K562 (cell line): ENCODE measurements around the gene ZSCAN12. TPM values are rescaled to one million over a fixed set of nuclear protein-coding genes. Genes with fewer than 3 reads are reported as not detected.
A peak's percentile ranks its signal among the peaks of the same experiment; 100 is the strongest.

Experiments used
- ATAC-seq: fragments of 200-7000 bp; cut with Tn5 transposase; 3 replicates; pipeline ENCODE4 v1.9.1; 2020; ENCODE audit warnings: moderate library complexity
- BruUV-seq: library from RNA; stranded (reverse); fragments of 400-500 nt; replicated peaks from 2 replicates; lab custom pipeline; 2021; lab: Mats Ljungman, UMichigan
- CTCF ChIA-PET: fragments of 300-600 bp; formaldehyde crosslinking; extraction: SDS; loops from one replicate; lab custom pipeline; 2021; ENCODE audit warnings: low intra/inter-chr PET ratio; lab: Yijun Ruan, JAX
- POLR2A ChIA-PET: fragments of 300-600, 350-650 bp; sonication (Branson Sonifier 250); formaldehyde crosslinking; extraction: SDS; loops from one replicate; lab custom pipeline; 2021; ENCODE audit warnings: antibody characterized with exemption, inconsistent platforms; lab: Yijun Ruan, JAX
- DNase-seq, 4 experiments: peaks; one replicate each; pipeline versions ENCODE4 v3.0.0 to v3.0.0-alpha.2; 2011 to 2018; ENCODE audit warnings: low spot score in 3 of 4, mixed read lengths in 3 of 4; ENCODE audit errors: extremely low read depth in 1 of 4
- FAIRE-seq: peaks from 2 replicates; lab custom pipeline; 2011; peaks lifted over from hg19 to GRCh38; lab: Jason Lieb, UNC
- H2AFZ ChIP-seq: 2 replicates; pipeline ENCODE4 v1.6.0; 2011; ENCODE audit warnings: low read depth, low read length, control low read depth, inconsistent platforms
- H3K27ac ChIP-seq: fragments of 200-600 bp; 3 replicates; pipeline ENCODE4 v1.8.0; 2011; ENCODE audit warnings: low read depth, mild to moderate bottlenecking, control low read depth, inconsistent platforms, low read length, moderate library complexity, mixed read lengths; ENCODE audit errors: extremely low read depth
- H3K27me3 ChIP-seq, 2 experiments: fragments of 300-600 bp in 1 of 2; 2 replicates in 1 of 2; 3 replicates in 1 of 2; pipeline versions ENCODE4 v1.6.0 to v1.8.0; 2011; ENCODE audit warnings: inconsistent platforms in 2 of 2, low read length in 2 of 2, mild to moderate bottlenecking in 1 of 2, mixed read lengths in 1 of 2, moderate library complexity in 1 of 2; ENCODE audit not compliant: control insufficient read depth in 2 of 2, insufficient read depth in 2 of 2
- H3K36me3 ChIP-seq: fragments of 300-600 bp; 3 replicates; pipeline ENCODE4 v1.8.0; 2011; ENCODE audit warnings: mild to moderate bottlenecking, low read length, inconsistent platforms; ENCODE audit not compliant: control insufficient read depth, insufficient read depth
- H3K4me1 ChIP-seq, 2 experiments: fragments of 200-600 bp in 1 of 2; replicated peaks in 1 of 2; 2 replicates in 1 of 2; 3 replicates in 1 of 2; pipeline versions ENCODE4 v1.5.1 to v1.8.0; 2011; ENCODE audit warnings: inconsistent platforms in 2 of 2, low read length in 2 of 2, mild to moderate bottlenecking in 1 of 2, mixed read lengths in 1 of 2, moderate library complexity in 1 of 2; ENCODE audit not compliant: control insufficient read depth in 2 of 2, insufficient read depth in 2 of 2
- H3K4me2 ChIP-seq: 2 replicates; pipeline ENCODE4 v1.6.1; 2011; ENCODE audit warnings: low read length, control low read depth, inconsistent platforms, mixed read lengths; ENCODE audit not compliant: insufficient read depth
- H3K4me3 ChIP-seq: fragments of 200-600 bp; sonication (generic), shearing (Covaris generic); 2 replicates; pipeline ENCODE4 v1.5.1; 2016; ENCODE audit warnings: control low read depth, inconsistent platforms
- H3K79me2 ChIP-seq: fragments of 200-600 bp; 3 replicates; pipeline ENCODE4 v1.8.0; 2011; ENCODE audit warnings: low read length, inconsistent platforms; ENCODE audit not compliant: control insufficient read depth, insufficient read depth
- H3K9ac ChIP-seq, 2 experiments: 2 replicates each; pipeline versions ENCODE4 v1.6.0 to v1.6.1; 2011; ENCODE audit warnings: low read depth in 2 of 2, low read length in 2 of 2, control low read depth in 1 of 2, inconsistent platforms in 1 of 2, mild to moderate bottlenecking in 1 of 2, mixed read lengths in 1 of 2; ENCODE audit not compliant: insufficient read depth in 1 of 2
- H3K9me1 ChIP-seq: one replicate; pipeline ENCODE4 v1.6.0; 2011; ENCODE audit warnings: inconsistent platforms, mild to moderate bottlenecking, low read length, moderate library complexity; ENCODE audit not compliant: control insufficient read depth, insufficient read depth
- H3K9me3 ChIP-seq: replicated peaks from 2 replicates; pipeline ENCODE4 v1.5.1; 2011; ENCODE audit warnings: low read depth, low read length, inconsistent platforms; ENCODE audit not compliant: control insufficient read depth, insufficient read depth
- H4K20me1 ChIP-seq: replicated peaks from 2 replicates; pipeline ENCODE4 v1.6.1; 2011; ENCODE audit warnings: low read length, inconsistent platforms, mixed read lengths; ENCODE audit not compliant: control insufficient read depth, insufficient read depth
- ESRRA ChIP-seq: fragments of 450-650 bp; IDR thresholded peaks from 2 replicates; pipeline ENCODE4 v1.6.1; 2014; ENCODE audit warnings: low read depth, mild to moderate bottlenecking, moderate library complexity, borderline replicate concordance
- FOXK1 ChIP-seq: sonication (generic); formaldehyde crosslinking; IDR thresholded peaks from 2 replicates; pipeline ENCODE4 v1.8.0; 2022; ENCODE audit warnings: missing genetic modification reagents, mild to moderate bottlenecking, borderline replicate concordance
- HLTF ChIP-seq: fragments of 450-650 bp; IDR thresholded peaks from 2 replicates; pipeline ENCODE4 v1.6.1; 2016
- HOXB6 ChIP-seq: fragments of 250-450 bp; sonication (Bioruptor Pico); IDR thresholded peaks from 2 replicates; pipeline ENCODE4 v1.5.1; 2022; ENCODE audit warnings: mild to moderate bottlenecking, borderline replicate concordance
- KAT8 ChIP-seq: fragments of 450-650 bp; IDR thresholded peaks from 2 replicates; pipeline ENCODE4 v1.6.1; 2016; ENCODE audit warnings: low read depth, mild to moderate bottlenecking
- LEF1 ChIP-seq: fragments of 450-650 bp; IDR thresholded peaks from 2 replicates; pipeline ENCODE4 v1.6.1; 2016; ENCODE audit warnings: mild to moderate bottlenecking
- MITF ChIP-seq: IDR thresholded peaks from 2 replicates; pipeline ENCODE4 v1.6.1; 2014; ENCODE audit warnings: antibody characterized with exemption
- NEUROD1 ChIP-seq: fragments of 150-350 bp; IDR thresholded peaks from 2 replicates; pipeline ENCODE4 v1.6.1; 2014; ENCODE audit warnings: borderline replicate concordance, low read length, low read depth; ENCODE audit not compliant: partially characterized antibody
- NFYB ChIP-seq: IDR thresholded peaks from 2 replicates; pipeline ENCODE4 v1.6.1; 2011; ENCODE audit warnings: mild to moderate bottlenecking, moderate library complexity; ENCODE audit not compliant: insufficient read length; ENCODE audit errors: extremely low read depth
- PHB ChIP-seq: fragments of 250-450 bp; sonication (Bioruptor Pico); IDR thresholded peaks from 2 replicates; pipeline ENCODE4 v1.5.0; 2021
- SAP30 ChIP-seq: fragments of 200-600 bp; sonication (generic); IDR thresholded peaks from 2 replicates; pipeline ENCODE4 v1.6.1; 2012; ENCODE audit warnings: borderline replicate concordance, low read depth, mild to moderate bottlenecking, moderate library complexity, low read length, control low read depth, inconsistent platforms; ENCODE audit not compliant: insufficient read depth, poor library complexity, severe bottlenecking
- ZNF280A ChIP-seq: fragments of 450-650 bp; IDR thresholded peaks from 2 replicates; pipeline ENCODE4 v1.6.1; 2018; ENCODE audit warnings: mild to moderate bottlenecking, low read depth; ENCODE audit not compliant: partially characterized antibody
- ZNF347 ChIP-seq: fragments of 450-650 bp; formaldehyde crosslinking; IDR thresholded peaks from 2 replicates; pipeline ENCODE4 v1.4.0; 2020; ENCODE audit warnings: low read depth, mild to moderate bottlenecking, moderate library complexity
- ZNF384 ChIP-seq: IDR thresholded peaks from 2 replicates; pipeline ENCODE4 v1.6.1; 2012; ENCODE audit warnings: low read depth, low read length, improper control_type of control experiment
- WGBS: fragments of 100-300 bp; shearing (Covaris generic); methylation state at CpG from one replicate; pipeline ENCODE4 v1.1.6; 2016; ENCODE audit warnings: low coverage, mixed read lengths; ENCODE audit not compliant: insufficient coverage; ENCODE audit errors: missing lambda C conversion rate; 5-methylcytosine and 5-hydroxymethylcytosine counted together
- in situ Hi-C: fragments of 300-500 bp; cut with MboI; formaldehyde crosslinking; loops from 4 replicates; pipeline ENCODE4 v1.15.0; 2018; ENCODE audit warnings: inconsistent platforms, mixed read lengths
- intact Hi-C: fragments of 100-400 bp; cut with micrococcal nuclease; formaldehyde crosslinking; loops from 2 replicates; pipeline ENCODE4 v1.14.2; 2022
- polyA plus RNA-seq, 8 experiments: library from polyadenylated mRNA; depleted of rRNA in 4 of 8; stranded (reverse) in 5 of 8; unstranded in 3 of 8; fragments of >200 nt; fragmentation: Nextera tagmentation in 2 of 8; fragmentation: Illumina TruSeq in 1 of 8; extraction: Ambion mirVana in 2 of 8; extraction: Trizol in 1 of 8; gene quantifications; 2 replicates each; pipeline versions ENCODE4 v1.2.1 to v1.2.3, GENCODE V29; 2011 to 2014; ENCODE audit warnings: inconsistent platforms in 1 of 8, missing spikeins in 1 of 8
- total RNA-seq, 7 experiments: library from RNA; depleted of rRNA in 6 of 7; stranded (reverse); fragments of >200 nt in 6 of 7; fragmentation: Illumina TruSeq in 2 of 7; extraction: Trizol in 2 of 7; gene quantifications; 2 replicates each; pipeline versions ENCODE4 v1.2.1 to v1.2.3, GENCODE V29; 2011 to 2021; ENCODE audit warnings: low replicate concordance in 1 of 7
- TF ChIP-seq, protein P1 (sequence below): fragments of 450-650 bp; IDR thresholded peaks from 2 replicates; pipeline ENCODE4 v1.7.0; 2016; ENCODE audit warnings: borderline replicate concordance

Gene ZSCAN12
- total and polyA plus RNA-seq, 9 of the 15 experiments (the other 6 are each of a cell fraction or from before 2014, with no cell fraction given) = 2.5 to 19.6 (median 12.5) TPM

- peak; percentile 48 for TF ChIP-seq LEF1
- peak; percentile 93 for TF ChIP-seq NFYB
- TF ChIP-seq, protein P1, sequence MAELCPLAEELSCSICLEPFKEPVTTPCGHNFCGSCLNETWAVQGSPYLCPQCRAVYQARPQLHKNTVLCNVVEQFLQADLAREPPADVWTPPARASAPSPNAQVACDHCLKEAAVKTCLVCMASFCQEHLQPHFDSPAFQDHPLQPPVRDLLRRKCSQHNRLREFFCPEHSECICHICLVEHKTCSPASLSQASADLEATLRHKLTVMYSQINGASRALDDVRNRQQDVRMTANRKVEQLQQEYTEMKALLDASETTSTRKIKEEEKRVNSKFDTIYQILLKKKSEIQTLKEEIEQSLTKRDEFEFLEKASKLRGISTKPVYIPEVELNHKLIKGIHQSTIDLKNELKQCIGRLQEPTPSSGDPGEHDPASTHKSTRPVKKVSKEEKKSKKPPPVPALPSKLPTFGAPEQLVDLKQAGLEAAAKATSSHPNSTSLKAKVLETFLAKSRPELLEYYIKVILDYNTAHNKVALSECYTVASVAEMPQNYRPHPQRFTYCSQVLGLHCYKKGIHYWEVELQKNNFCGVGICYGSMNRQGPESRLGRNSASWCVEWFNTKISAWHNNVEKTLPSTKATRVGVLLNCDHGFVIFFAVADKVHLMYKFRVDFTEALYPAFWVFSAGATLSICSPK = no peak
- TF ChIP-seq ZNF280A = no peak
Observed at GRCh38 chr6:28335040-28335563, 64.4 kb downstream of the ZSCAN12 start (continued).

- Histone ChIP-seq H3K9me3 (no peaks in the 10 kb centered on the region), H3K4me1 (peaks cover 23 to 46% of the 10 kb centered on the region in 2 experiments), H2AFZ (peak overlapping the region; percentile 11; the same call in 1 of the 2 replicates), H3K4me3 (peak overlapping the region; percentile 69), H3K79me2 (peaks cover 37% of the 10 kb centered on the region), H3K36me3 (no peaks in the 10 kb centered on the region), H3K27ac (peak overlapping the region; percentile 98), H3K27me3 (no peaks in the 10 kb centered on the region), H3K9ac (peak overlapping the region; percentile 84 to 99; a peak in 3 of 4 replicates), H4K20me1 (no peaks in the 10 kb centered on the region), H3K4me2 (peak overlapping the region; percentile 95), H3K9me1 (no peaks in the 10 kb centered on the region)
- FAIRE-seq = no peak
- ATAC-seq = no peak
- ChIA-PET CTCF (interaction anchor here (0.6 kb wide), 1 partner anchor 230 kb away, joined by 3 read pairs; no protein-coding TSS in a partner anchor), POLR2A (interaction anchor here (0.6 to 6.4 kb wide), 24 partner anchors 11 to 526 kb away, joined by 3 to 80 read pairs (median 6); partner anchors contain the start of genes PGBD1, ZKSCAN3, ZKSCAN8 and ZSCAN26)
- intact Hi-C loops (loop anchor here (5.0 kb wide), 4 partner anchors 52 to 527 kb away; partner anchors contain the start of gene PGBD1), in situ Hi-C loops (no loop called here)
- WGBS = 37% methylated on average over 7 of the region's 7 CpGs
- BruUV-seq = no TSS peak
- DNase-seq = peak in 1 of 4 experiments; percentile 32
- TF ChIP-seq MITF (no peak), ZNF384 (no peak), NEUROD1 (no peak), FOXK1 (CRISPR knock-in tag) (no peak), ZNF347 (CRISPR knock-in tag) (no peak), PHB (CRISPR knock-in tag) (no peak), SAP30 (peak; percentile 10), HLTF (no peak), KAT8 (no peak), ESRRA (no peak), HOXB6 (no peak)
Observed at GRCh38 chr6:28334286-28335039, 65.1 kb downstream of the ZSCAN12 start.
